SK-N-SH treated with all-trans-retinoic acid at 6 μM for 48 hours (cell line): ENCODE results near the gene DGCR2.

Experiments
- ATAC-seq: fragments of 200-7000 bp; cut with Tn5 transposase; 3 replicates; pipeline ENCODE4 v1.9.1; 2020; ENCODE audit warnings: mild to moderate bottlenecking, moderate library complexity
- ARNTL ChIP-seq: fragments of 450-650 bp; formaldehyde crosslinking; IDR thresholded peaks from 2 replicates; pipeline ENCODE4 v1.5.0; 2020; ENCODE audit warnings: low read depth, mild to moderate bottlenecking, moderate library complexity, borderline replicate concordance
- BACH2 ChIP-seq: fragments of 250-450 bp; sonication (Bioruptor Pico); IDR thresholded peaks from 2 replicates; pipeline ENCODE4 v1.9.0; 2021; ENCODE audit warnings: mild to moderate bottlenecking, borderline replicate concordance
- CREB5 ChIP-seq: fragments of 250-450 bp; sonication (Bioruptor Pico); IDR thresholded peaks from 2 replicates; pipeline ENCODE4 v1.5.1; 2020; ENCODE audit warnings: low read depth, mild to moderate bottlenecking, moderate library complexity
- ESRRG ChIP-seq: fragments of 250-450 bp; sonication (Bioruptor Pico); IDR thresholded peaks from 2 replicates; pipeline ENCODE4 v1.6.1; 2021; ENCODE audit warnings: mild to moderate bottlenecking
- GLIS3 ChIP-seq: fragments of 250-450 bp; sonication (Bioruptor Pico); IDR thresholded peaks from 2 replicates; pipeline ENCODE4 v1.5.0; 2020; ENCODE audit warnings: mild to moderate bottlenecking, moderate library complexity
- OSR1 ChIP-seq: fragments of 250-450 bp; sonication (Bioruptor Pico); IDR thresholded peaks from 2 replicates; pipeline ENCODE4 v1.8.0; 2022; ENCODE audit warnings: moderate library complexity, mild to moderate bottlenecking, inconsistent platforms
- PATZ1 ChIP-seq: fragments of 250-450 bp; sonication (Bioruptor Pico); IDR thresholded peaks from 2 replicates; pipeline ENCODE4 v1.8.0; 2020; ENCODE audit warnings: mild to moderate bottlenecking, moderate library complexity, borderline replicate concordance
- POU6F1 ChIP-seq: fragments of 250-450 bp; sonication (Bioruptor Pico); IDR thresholded peaks from 2 replicates; pipeline ENCODE4 v1.8.0; 2021; ENCODE audit warnings: low read depth, mild to moderate bottlenecking, moderate library complexity, borderline replicate concordance
- PPARA ChIP-seq: fragments of 250-450 bp; sonication (Bioruptor Pico); IDR thresholded peaks from 2 replicates; pipeline ENCODE4 v1.5.0; 2020; ENCODE audit warnings: mild to moderate bottlenecking, borderline replicate concordance
- RARB ChIP-seq: fragments of 250-450 bp; sonication (Bioruptor Pico); IDR thresholded peaks from 2 replicates; pipeline ENCODE4 v1.8.0; 2021; ENCODE audit warnings: mild to moderate bottlenecking, moderate library complexity
- SNAI2 ChIP-seq: fragments of 250-450 bp; sonication (Bioruptor Pico); IDR thresholded peaks from 2 replicates; pipeline ENCODE4 v1.5.0; 2020; ENCODE audit warnings: mild to moderate bottlenecking, moderate library complexity
- TCF4 ChIP-seq: fragments of 250-450 bp; sonication (Bioruptor Pico); IDR thresholded peaks from 2 replicates; pipeline ENCODE4 v1.8.0; 2021; ENCODE audit warnings: mild to moderate bottlenecking, moderate library complexity, borderline replicate concordance
- TOX ChIP-seq: fragments of 250-450 bp; sonication (Bioruptor Pico); IDR thresholded peaks from 2 replicates; pipeline ENCODE4 v1.8.0; 2021; ENCODE audit warnings: mild to moderate bottlenecking, moderate library complexity, borderline replicate concordance
- TSHZ2 ChIP-seq: fragments of 250-450 bp; sonication (Bioruptor Pico); IDR thresholded peaks from 2 replicates; pipeline ENCODE4 v1.5.0; 2020; ENCODE audit warnings: mild to moderate bottlenecking, moderate library complexity
- ZC3H10 ChIP-seq: fragments of 250-450 bp; sonication (Bioruptor Pico); IDR thresholded peaks from 2 replicates; pipeline ENCODE4 v1.5.1; 2021; ENCODE audit warnings: mild to moderate bottlenecking, moderate library complexity
- ZFP3 ChIP-seq: fragments of 250-450 bp; sonication (Bioruptor Pico); IDR thresholded peaks from 2 replicates; pipeline ENCODE4 v1.5.0; 2020; ENCODE audit warnings: mild to moderate bottlenecking, moderate library complexity
- ZFP30 ChIP-seq: fragments of 450-650 bp; formaldehyde crosslinking; IDR thresholded peaks from 2 replicates; pipeline ENCODE4 v1.5.0; 2022; ENCODE audit warnings: mild to moderate bottlenecking, moderate library complexity
- ZNF565 ChIP-seq: fragments of 450-650 bp; formaldehyde crosslinking; conservative IDR thresholded peaks from 2 replicates; pipeline ENCODE4 v1.5.0; 2020; ENCODE audit warnings: low read depth, mild to moderate bottlenecking, moderate library complexity
- ZNF70 ChIP-seq: fragments of 450-650 bp; formaldehyde crosslinking; IDR thresholded peaks from 2 replicates; pipeline ENCODE4 v1.5.0; 2020; ENCODE audit warnings: mild to moderate bottlenecking, moderate library complexity
- ZNF8 ChIP-seq: fragments of 450-650 bp; formaldehyde crosslinking; IDR thresholded peaks from 2 replicates; pipeline ENCODE4 v1.5.0; 2020; ENCODE audit warnings: mild to moderate bottlenecking, moderate library complexity

The DGCR2 gene

GRCh38 chr22:19121631-19122142 is 525 bp downstream of the DGCR2 start:
- ATAC-seq, result peak; percentile 42
- TF ChIP-seq TCF4 (CRISPR knock-in tag) (no peak), CREB5 (no peak), SNAI2 (CRISPR knock-in tag) (no peak), ZNF8 (no peak), ZFP30 (CRISPR knock-in tag) (no peak), RARB (CRISPR knock-in tag) (no peak), ZFP3 (CRISPR knock-in tag) (no peak), ARNTL (CRISPR knock-in tag) (no peak), PATZ1 (CRISPR knock-in tag) (no peak), ZC3H10 (CRISPR knock-in tag) (no peak), TSHZ2 (CRISPR knock-in tag) (no peak), GLIS3 (CRISPR knock-in tag) (no peak)

DNA sequence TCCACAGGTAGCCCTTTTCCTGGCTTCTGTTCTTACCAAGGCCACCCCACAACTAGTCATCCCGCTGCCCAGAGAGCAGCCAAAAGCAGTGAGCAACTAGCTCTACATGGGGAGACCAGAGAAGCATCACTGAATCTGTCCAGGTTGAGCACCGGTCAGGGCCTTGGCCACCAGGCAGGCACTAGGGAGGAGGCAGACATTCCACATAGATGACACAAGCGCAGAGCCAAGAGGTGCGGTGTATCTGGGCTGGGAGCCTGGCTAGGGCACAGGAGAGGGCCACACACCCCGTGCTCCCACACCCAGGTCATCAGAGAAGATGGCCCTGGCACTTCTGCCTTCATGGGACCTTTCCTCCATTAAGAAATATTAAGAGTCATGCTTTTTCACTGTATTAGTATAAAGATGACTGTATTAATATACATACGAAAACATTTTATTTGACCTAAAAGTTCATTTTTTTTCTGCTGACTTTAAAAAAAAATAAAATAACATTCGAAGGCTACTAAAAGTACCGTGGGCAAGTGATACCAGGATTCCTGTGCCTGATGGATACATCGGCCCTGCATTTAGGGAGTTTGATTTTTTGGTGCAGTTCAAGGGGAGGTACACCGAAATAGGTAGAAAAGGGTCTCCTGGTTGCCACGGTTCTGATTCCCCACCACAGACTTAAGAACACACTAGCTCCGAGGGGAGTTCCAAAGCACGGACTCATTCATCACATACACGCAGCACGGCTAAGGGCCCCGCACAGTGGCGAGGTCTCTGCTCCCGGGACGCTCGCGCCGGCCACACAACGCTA is 1.2 kb downstream of the DGCR2 start:
- no peak for TF ChIP-seq CREB5
- no peak for TF ChIP-seq POU6F1 (CRISPR knock-in tag)
- no peak for TF ChIP-seq ZFP3 (CRISPR knock-in tag)
- TF ChIP-seq TSHZ2 (CRISPR knock-in tag), result no peak
- TF ChIP-seq TOX (CRISPR knock-in tag), result no peak
- TF ChIP-seq ZNF565 (CRISPR knock-in tag), result no peak
- TF ChIP-seq PATZ1 (CRISPR knock-in tag), result no peak
- TF ChIP-seq GLIS3 (CRISPR knock-in tag), result no peak
- no peak for TF ChIP-seq ZFP30 (CRISPR knock-in tag)
- no peak for TF ChIP-seq ZNF70 (CRISPR knock-in tag)
- no peak for TF ChIP-seq TCF4 (CRISPR knock-in tag)
- TF ChIP-seq OSR1 (CRISPR knock-in tag), result no peak
- no peak for TF ChIP-seq ZC3H10 (CRISPR knock-in tag)
- TF ChIP-seq SNAI2 (CRISPR knock-in tag), result no peak
- TF ChIP-seq ESRRG (CRISPR knock-in tag), result no peak
- TF ChIP-seq BACH2 (CRISPR knock-in tag), result no peak
- no peak for TF ChIP-seq PPARA (CRISPR knock-in tag)
- ATAC-seq, result peak; percentile 47
